ENCODE results near the gene TAF1C. TPM values are rescaled to one million over a fixed set of nuclear protein-coding genes. Genes with fewer than 3 reads are reported as not detected.

TAF1C gene
- total RNA-seq, 1 donor from 2014 or later = 20.9 TPM

DNA sequence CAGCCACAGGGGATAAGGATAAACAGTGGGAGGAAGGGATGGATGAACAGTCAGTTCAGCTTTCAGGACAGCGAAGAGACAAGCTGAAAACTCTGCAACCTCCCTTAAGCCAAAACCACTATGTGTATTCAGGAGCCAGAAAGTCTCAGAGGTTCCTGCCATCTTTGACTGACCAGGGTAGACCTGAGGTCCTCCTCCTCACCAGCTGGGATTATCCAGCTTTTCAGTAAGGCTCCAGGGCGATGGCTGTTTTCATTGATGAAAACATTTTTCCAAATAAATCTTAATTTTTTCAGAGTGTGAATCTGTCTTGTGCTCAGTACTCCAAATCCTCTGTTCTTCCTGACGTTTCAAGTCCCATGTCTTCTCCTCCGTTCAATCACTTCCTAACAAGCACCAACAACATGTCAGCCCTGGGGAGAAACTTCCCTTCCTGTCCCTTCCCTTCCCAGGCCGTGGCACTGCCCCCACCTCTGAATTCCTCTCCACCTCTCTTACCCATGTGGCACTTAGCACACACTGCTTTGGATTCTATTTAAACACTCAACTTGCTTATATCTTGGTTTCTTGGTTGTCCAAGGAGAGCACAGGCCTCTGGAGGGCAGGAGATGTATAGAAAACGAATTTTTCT, 47.1 kb downstream of the TAF1C start:
- no peak for DNase-seq (ENCODE audit: low spot score)
- intact Hi-C loops (cut with DNase I) = no loop called here

DNA sequence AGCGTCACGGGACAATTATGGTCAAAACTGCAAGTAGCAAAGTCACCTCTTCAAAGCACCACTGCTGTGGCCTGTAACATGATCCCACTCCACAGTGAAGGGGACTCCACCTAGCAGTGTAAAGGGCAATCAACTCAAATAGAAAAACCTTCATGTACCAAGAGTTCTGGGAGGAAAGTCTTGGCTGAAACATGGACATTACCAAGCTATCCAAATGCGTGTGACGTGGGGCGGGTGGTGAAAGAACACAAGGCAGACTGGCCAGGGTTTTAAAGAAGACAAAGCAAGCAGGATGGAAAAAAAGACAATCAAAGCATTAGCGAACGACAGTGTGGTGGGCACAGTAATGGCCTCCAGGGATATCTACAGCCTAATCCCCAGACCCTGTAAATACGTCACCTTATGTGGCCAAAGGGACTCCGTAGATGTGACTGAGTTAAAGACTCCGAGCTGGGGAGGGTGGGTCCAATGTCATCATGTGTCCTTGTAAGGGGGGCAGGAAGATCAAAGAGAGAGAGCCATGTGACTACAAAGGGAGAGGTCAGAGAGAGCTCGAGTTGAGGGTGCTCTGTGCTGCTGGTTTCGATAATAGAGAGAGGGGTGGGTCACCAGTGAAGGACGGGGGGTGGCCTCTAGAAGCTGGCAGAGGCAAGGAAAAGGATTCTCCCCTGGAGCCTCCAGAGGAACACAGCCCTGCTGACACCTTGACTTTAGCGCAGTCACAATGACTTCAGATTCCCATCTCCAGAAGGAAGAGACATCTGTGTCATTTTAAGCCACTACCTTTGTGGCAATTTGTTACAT, 47.8 kb downstream of the TAF1C start:
- intact Hi-C loops (cut with DNase I) = no loop called here
- DNase-seq (ENCODE audit: low spot score) = no peak

GRCh38 chr16:84138500-84138823, 48.4 kb downstream of the TAF1C start:
- DNase-seq (ENCODE audit: low spot score) = no peak
- intact Hi-C loops (cut with DNase I) = no loop called here

DNA sequence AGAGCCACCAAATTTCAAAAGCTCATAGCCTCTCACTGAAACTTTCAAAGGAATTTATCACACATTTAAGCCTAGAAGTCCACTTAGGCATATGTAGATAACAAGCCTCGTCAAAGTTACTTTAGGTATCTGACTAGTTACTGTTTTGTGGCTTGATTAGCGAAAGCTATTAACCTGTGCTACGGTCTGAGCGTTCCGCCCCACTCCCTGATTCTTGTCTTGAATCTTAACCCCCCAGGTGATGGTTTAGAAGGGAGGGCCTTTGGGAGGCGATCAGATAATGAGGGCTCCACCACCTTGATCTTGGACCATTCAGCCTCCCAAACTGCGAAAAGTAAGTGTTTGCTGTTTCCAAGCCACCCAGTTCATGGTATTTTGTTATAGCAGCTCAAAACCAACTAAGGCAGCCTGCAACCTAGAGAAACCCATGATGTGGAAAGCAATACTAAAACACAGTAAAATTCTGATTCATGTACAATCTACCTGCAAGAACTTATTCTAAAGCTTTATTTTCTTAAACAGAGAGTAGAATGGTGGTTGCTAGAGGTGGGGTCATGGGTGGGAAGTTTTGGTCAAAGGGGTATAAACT, 49.0 kb downstream of the TAF1C start:
- DNase-seq (ENCODE audit: low spot score) = no peak
- intact Hi-C loops (cut with DNase I) = no loop called here

GRCh38 chr16:84137287-84137686, 49.6 kb downstream of the TAF1C start:
- intact Hi-C loops (cut with DNase I) = no loop called here
- DNase-seq (ENCODE audit: low spot score) = no peak

GRCh38 chr16:84136331-84137125, 50.3 kb downstream of the TAF1C start:
- DNase-seq (ENCODE audit: low spot score) = no peak
- intact Hi-C loops (cut with DNase I) = no loop called here

DNA sequence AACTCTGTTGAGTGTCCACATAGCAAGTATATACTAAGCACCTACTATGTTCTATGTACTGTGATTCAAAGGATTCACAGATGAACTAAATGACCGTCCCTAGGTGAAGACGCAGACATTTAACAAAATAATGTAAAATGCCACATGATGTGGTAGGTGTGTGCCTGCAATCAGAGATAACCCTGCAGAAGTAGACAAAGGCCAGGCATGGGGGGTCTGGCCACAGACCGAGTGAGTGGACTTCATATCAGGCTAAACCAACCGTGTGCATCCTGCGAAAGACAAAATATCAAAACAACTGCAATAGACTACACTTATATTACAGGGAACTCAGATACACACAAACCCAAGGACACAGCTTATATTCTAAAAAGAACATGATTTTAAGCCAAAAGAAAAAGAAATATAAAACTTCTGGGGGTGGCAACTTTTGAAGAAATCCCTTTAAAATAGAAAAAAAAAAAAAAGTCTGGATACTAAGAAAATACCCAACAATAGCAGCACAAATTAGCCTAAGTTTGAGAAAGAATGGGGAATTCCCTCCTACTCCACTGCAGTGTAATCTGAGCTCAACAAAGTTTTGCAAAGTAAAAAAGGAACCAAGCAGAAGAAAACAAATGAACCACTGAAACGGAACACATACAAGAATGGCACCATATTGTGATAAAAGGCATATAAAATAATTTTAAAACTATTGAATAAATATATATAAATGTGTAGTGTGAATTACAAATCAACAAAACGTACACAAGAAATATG, 54.2 kb downstream of the TAF1C start:
- DNase-seq (ENCODE audit: low spot score) = no peak
- intact Hi-C loops (cut with DNase I) = no loop called here

- intact Hi-C loops (cut with DNase I) = no loop called here
- DNase-seq (ENCODE audit: low spot score) = no peak
These were observed 55.7 kb downstream of the TAF1C start for GRCh38 chr16:84131117-84131516.

Other genes starting within 250 kb of the TAF1C start
- gene OSGIN1, start 233.8 kb downstream of the TAF1C start, total RNA-seq = 12.6 TPM
- 2.5 TPM for gene NECAB2, start 218.8 kb downstream of the TAF1C start, total RNA-seq
- gene SLC38A8, start 144.3 kb downstream of the TAF1C start, total RNA-seq = not detected
- gene MBTPS1, start 70.1 kb downstream of the TAF1C start, total RNA-seq = 53.2 TPM
- 17.4 TPM for gene HSDL1, start 41.9 kb downstream of the TAF1C start, total RNA-seq
- gene DNAAF1, start 41.7 kb downstream of the TAF1C start, total RNA-seq = not detected
- 0.24 TPM for gene ADAD2, start 4.1 kb upstream of the TAF1C start, total RNA-seq
- not detected for gene KCNG4, start 53.0 kb upstream of the TAF1C start, total RNA-seq
- gene WFDC1, start 107.8 kb upstream of the TAF1C start, total RNA-seq = 1.0 TPM
- gene ATP2C2, start 181.5 kb upstream of the TAF1C start, total RNA-seq = not detected

Measured in cardiac septum (tissue), 1 donor.